SU-DHL-6 (cell line): ENCODE measurements around the gene PLA2G6.

Experiments
- CTCF ChIP-seq: fragments of 200-600 bp; sonication (generic); IDR thresholded peaks from one replicate; pipeline ENCODE4 v1.5.1; 2017; ENCODE audit warnings: antibody characterized with exemption, mild to moderate bottlenecking, low read length, moderate library complexity; ENCODE audit not compliant: insufficient read depth, poor library complexity, severe bottlenecking
- EZH2phosphoT487 ChIP-seq: fragments of 200-600 bp; sonication (generic), shearing (Covaris generic); conservative IDR thresholded peaks from 2 replicates; pipeline ENCODE4 v1.6.1; 2018; ENCODE audit warnings: mild to moderate bottlenecking, antibody characterized with exemption, low read length, moderate library complexity, mixed read lengths

- TF ChIP-seq CTCF = no peak
- no peak for TF ChIP-seq EZH2phosphoT487
Observed at GRCh38 chr22:38109371-38110001, 72.1 kb downstream of the PLA2G6 start.
